ENCODE data around the gene PPM1E.
A peak's percentile ranks its signal among the peaks of the same experiment; 100 is the strongest.

PPM1E gene

DNA sequence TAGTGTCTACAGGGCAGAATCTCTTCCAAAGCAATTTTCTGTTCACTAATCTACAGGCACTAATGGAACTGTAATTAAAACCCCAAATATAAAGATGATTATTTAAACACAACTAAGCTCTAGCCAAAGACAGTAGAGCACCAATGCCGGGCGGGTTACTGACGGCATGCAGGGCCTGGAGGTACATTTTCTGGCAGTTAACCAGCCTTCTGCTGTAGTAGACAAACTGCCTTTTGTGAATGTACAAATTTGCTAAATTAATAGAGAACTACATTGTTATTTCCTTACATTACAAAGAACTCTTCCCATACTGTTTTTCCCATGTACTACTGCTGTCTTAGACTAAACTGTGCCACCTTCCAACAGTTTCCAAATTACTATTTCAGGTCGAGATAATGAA is 243.2 kb downstream of the PPM1E start:
- no peak overlapping the region for H3K27ac Mint-ChIP-seq
- H3K4me1 Mint-ChIP-seq = peaks cover 7% of the 10 kb centered on the region

DNA sequence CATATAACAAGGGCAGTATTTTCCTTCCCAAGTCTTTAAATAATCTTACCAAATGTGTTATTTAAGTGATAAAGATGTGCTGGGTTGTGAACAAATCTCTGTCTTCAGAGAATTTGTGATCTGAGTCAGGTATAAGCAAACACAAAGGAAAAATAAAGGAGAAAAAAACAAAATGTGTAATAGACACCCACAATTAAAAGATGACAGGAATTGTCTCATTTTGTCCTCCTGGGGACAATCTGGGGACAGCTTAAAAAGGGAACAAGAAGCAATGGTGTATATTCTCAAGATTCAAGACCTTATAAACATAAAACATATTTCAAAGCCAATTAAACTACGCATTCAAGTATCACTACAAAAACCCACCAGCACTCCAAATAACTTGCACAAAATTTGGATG is 243.8 kb downstream of the PPM1E start:
- H3K36me3 Mint-ChIP-seq (ENCODE audit: low read depth) = peaks cover 34% of the 10 kb centered on the region
- H3K4me1 Mint-ChIP-seq = peaks cover 7% of the 10 kb centered on the region
- TF ChIP-seq, protein P1, sequence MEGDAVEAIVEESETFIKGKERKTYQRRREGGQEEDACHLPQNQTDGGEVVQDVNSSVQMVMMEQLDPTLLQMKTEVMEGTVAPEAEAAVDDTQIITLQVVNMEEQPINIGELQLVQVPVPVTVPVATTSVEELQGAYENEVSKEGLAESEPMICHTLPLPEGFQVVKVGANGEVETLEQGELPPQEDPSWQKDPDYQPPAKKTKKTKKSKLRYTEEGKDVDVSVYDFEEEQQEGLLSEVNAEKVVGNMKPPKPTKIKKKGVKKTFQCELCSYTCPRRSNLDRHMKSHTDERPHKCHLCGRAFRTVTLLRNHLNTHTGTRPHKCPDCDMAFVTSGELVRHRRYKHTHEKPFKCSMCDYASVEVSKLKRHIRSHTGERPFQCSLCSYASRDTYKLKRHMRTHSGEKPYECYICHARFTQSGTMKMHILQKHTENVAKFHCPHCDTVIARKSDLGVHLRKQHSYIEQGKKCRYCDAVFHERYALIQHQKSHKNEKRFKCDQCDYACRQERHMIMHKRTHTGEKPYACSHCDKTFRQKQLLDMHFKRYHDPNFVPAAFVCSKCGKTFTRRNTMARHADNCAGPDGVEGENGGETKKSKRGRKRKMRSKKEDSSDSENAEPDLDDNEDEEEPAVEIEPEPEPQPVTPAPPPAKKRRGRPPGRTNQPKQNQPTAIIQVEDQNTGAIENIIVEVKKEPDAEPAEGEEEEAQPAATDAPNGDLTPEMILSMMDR (IDR thresholded peaks at IDR 0.05) = no peak

More for the DNA sequence above, 243.2 kb downstream of the PPM1E start:
- Mint-ChIP-seq H3K36me3 (ENCODE audit: low read depth) (peaks cover 34% of the 10 kb centered on the region), H3K4me3 (no peak overlapping the region), H3K9me3 (no peaks in the 10 kb centered on the region), H3K27me3 (ENCODE audit: low read depth, poor library complexity) (peaks cover 3% of the 10 kb centered on the region)
- no peak for DNase-seq
- TF ChIP-seq, protein P1 (IDR thresholded peaks at IDR 0.05) = no peak

DNA sequence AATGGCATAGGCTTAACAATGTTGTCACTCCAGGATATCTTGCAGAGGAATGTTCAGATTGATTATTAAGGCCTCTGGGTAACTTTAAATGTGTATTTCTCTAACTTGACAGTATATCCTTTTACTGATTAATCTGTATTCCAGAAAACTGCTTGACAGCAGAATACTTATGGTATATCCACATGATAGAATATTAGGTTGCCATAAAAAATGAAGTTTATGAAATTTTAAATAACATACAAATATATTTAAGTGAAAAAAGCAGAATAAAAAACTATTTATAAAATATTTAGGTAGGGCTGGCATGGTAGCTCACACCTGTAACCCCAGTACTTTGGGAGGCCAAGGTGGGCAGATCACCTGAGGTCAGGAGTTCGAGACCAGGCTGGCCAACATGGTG is 244.4 kb downstream of the PPM1E start:
- Mint-ChIP-seq H3K27me3 (ENCODE audit: low read depth, poor library complexity) (peaks cover 3% of the 10 kb centered on the region), H3K27ac (no peak overlapping the region), H3K4me1 (peaks cover 12% of the 10 kb centered on the region), H3K4me3 (no peak overlapping the region), H3K36me3 (ENCODE audit: low read depth) (peaks cover 34% of the 10 kb centered on the region), H3K9me3 (no peaks in the 10 kb centered on the region)
- TF ChIP-seq, protein P1 (IDR thresholded peaks at IDR 0.05) = no peak
- DNase-seq = no peak

More for the DNA sequence above, 243.8 kb downstream of the PPM1E start:
- DNase-seq = no peak
- Mint-ChIP-seq H3K4me3 (no peak overlapping the region), H3K9me3 (no peaks in the 10 kb centered on the region), H3K27ac (no peak overlapping the region), H3K27me3 (ENCODE audit: low read depth, poor library complexity) (peaks cover 3% of the 10 kb centered on the region)

DNA sequence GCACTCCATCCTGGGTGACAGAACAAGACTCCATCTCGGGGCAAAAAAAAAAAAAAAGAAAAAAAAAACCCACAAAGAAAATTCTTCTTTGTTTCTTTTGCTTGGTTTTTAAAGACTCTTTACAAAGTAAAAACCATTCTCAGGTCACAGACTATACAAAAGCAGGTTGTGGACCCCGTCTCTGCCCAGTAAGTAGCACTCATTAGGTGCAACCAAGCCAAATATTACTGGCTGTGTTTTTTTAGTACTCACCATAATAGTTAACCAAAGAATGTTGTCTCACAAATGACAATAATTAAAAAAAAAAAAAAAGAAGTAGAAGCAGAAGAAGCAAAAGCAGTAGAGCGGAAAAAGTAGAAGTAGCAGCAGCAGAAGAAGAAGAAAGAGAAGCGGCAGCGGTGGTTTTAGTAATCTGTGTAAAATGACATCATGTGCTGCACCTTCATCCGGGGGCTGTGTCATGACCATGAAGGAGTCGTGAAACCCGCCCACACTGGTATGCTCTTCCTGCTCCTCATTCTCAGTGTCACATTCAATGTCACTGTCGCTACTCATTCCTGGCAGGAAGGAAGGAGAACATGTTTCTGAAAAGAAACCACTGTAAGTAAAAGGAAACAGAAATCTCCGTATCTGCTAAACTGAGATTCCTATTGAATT is 245.6 kb downstream of the PPM1E start:
- Mint-ChIP-seq H3K4me3 (no peak overlapping the region), H3K4me1 (peaks cover 12% of the 10 kb centered on the region), H3K27ac (peak overlapping the region; percentile 72), H3K36me3 (ENCODE audit: low read depth) (peaks cover 34% of the 10 kb centered on the region), H3K9me3 (no peaks in the 10 kb centered on the region), H3K27me3 (ENCODE audit: low read depth, poor library complexity) (peaks cover 3% of the 10 kb centered on the region)
- TF ChIP-seq, protein P1 (IDR thresholded peaks at IDR 0.05) = no peak
- DNase-seq = no peak

DNA sequence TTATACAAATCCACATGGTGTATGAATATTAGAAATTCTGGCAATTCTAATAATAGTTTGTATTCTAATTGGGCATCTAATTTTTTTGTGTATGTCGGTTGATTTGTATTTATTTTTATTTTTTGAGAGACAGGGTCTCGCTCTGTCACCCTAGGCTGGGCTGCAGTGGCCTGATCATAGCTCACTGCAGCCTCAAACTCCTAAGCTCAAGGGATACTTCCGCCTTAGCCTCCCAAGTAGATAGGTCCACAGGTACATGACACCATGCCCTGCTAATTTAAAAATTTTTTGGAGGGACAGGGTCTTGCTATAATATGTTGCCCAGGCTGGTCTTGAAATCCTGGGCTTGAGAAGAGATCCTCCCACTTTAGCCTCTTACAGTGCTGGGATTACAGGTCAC is 246.5 kb downstream of the PPM1E start:
- Mint-ChIP-seq H3K27ac (no peak overlapping the region), H3K4me1 (peaks cover 12% of the 10 kb centered on the region), H3K4me3 (no peak overlapping the region), H3K9me3 (no peaks in the 10 kb centered on the region), H3K27me3 (ENCODE audit: low read depth, poor library complexity) (peaks cover 3% of the 10 kb centered on the region), H3K36me3 (ENCODE audit: low read depth) (peaks cover 34% of the 10 kb centered on the region)
- DNase-seq = no peak
- TF ChIP-seq, protein P1 (IDR thresholded peaks at IDR 0.05) = no peak

DNA sequence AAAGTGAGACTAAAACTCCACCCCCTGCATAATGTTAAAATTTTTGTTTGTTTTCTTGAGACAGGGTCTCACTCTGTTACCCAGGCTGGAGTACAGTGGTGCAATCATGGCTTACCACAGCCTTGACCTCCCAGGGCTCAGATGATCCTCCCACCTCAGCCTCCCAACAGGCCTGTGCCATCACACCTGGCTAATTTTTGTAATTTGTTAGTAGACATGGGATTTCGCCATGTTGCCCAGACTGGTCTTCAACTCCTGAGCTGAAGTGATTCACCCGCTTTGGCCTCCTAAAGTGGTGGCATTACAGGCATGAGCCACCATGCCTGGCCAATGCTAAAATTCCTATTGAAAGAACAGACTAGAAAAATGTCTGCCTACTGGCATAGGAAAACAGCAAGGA is 247.2 kb downstream of the PPM1E start:
- TF ChIP-seq, protein P1 (IDR thresholded peaks at IDR 0.05) = no peak
- Mint-ChIP-seq H3K4me1 (peaks cover 12% of the 10 kb centered on the region), H3K36me3 (ENCODE audit: low read depth) (peaks cover 34% of the 10 kb centered on the region), H3K9me3 (no peaks in the 10 kb centered on the region), H3K27ac (no peak overlapping the region), H3K27me3 (ENCODE audit: low read depth, poor library complexity) (no peaks in the 10 kb centered on the region), H3K4me3 (no peak overlapping the region)
- DNase-seq = no peak

Measured in nephron progenitor cell (in vitro differentiated cells).